ENCODE measurements around the gene ERGIC1. TPM values are rescaled to one million over a fixed set of nuclear protein-coding genes. Genes with fewer than 3 reads are reported as not detected.
A peak's percentile ranks its signal among the peaks of the same experiment; 100 is the strongest.

The ERGIC1 gene
- total and polyA plus RNA-seq, 8 donors, result 54.5 to 293 (median 104) TPM

DNA sequence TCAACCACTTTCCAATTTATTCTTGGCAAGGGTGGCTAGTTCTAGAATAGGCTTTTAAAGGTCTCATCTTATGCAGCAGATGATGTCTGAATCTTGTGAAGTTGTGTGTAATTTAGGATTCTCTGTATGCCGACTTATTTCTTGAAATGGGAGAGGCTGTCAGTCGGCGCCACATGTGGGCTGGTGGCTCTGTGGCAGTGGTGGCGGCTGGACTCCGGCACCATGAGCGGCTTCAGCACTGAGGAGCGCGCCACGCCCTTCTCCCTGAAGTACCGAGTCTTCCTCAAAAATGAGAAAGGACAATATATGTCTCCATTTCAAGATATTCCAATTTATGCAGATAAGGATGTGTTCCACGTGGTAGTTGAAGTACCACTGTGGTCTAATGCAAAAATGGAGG is 141.2 kb downstream of the ERGIC1 start:
- no peaks in the 10 kb centered on the region for H3K27me3 ChIP-seq
- WGBS, 5 donors, result 86 to 92% (median 89%) methylated on average over 11 of the region's 11 CpGs
- no peak overlapping the region for H3K27ac ChIP-seq
- peaks cover 0 to 10% (median 1%) of the 10 kb centered on the region in 4 donors for H3K36me3 ChIP-seq
- intact Hi-C loops (cut with DNase I; ENCODE audit: low total_unique reads), result no loop called here
- H3K4me1 ChIP-seq, result no peaks in the 10 kb centered on the region
- H3K4me3 ChIP-seq, result no peak overlapping the region
- no peak for TF ChIP-seq CTCF (IDR thresholded peaks at IDR 0.05)
- no peak for TF ChIP-seq POLR2A (IDR thresholded peaks at IDR 0.05)
- no peak for TF ChIP-seq POLR2AphosphoS5 (IDR thresholded peaks at IDR 0.05)
- TF ChIP-seq EP300 (IDR thresholded peaks at IDR 0.05), result no peak
- no peaks in the 10 kb centered on the region for H3K9me3 ChIP-seq
- no peak for DNase-seq

DNA sequence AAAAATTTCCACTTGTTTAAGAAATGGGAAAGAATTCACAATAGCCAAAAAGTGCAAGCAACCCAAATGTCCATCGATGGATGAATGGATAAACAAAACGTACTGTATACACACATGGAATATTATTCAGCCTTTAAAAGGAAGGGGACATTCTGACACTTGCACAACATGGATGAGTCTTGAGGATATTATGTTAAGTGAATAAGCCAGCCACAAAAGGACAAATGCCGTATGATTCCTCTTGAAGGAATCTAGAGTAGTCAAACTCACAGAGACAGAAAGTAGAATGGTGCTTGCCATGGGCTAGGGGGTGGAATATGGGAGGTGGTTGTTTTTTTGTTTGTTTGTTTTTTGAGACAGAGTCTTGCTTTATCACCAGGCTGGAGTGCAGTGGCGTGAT is 145.7 kb downstream of the ERGIC1 start:
- DNase-seq, result no peak
- H3K27ac ChIP-seq, result no peak overlapping the region
- TF ChIP-seq CTCF (IDR thresholded peaks at IDR 0.05) (no peak), POLR2A (IDR thresholded peaks at IDR 0.05) (no peak), EP300 (IDR thresholded peaks at IDR 0.05) (no peak), POLR2AphosphoS5 (IDR thresholded peaks at IDR 0.05) (no peak)
- H3K36me3 ChIP-seq, result no peaks in the 10 kb centered on the region
- intact Hi-C loops (cut with DNase I; ENCODE audit: low total_unique reads), result loop anchor here (10.0 kb wide), 2 partner anchors 75 to 165 kb away; partner anchors contain the start of genes BNIP1 and CREBRF
- no peak overlapping the region for H3K4me3 ChIP-seq
- H3K9me3 ChIP-seq, result no peaks in the 10 kb centered on the region
- no peaks in the 10 kb centered on the region for H3K27me3 ChIP-seq
- WGBS, 5 donors, result 81 to 88% (median 82%) methylated on average over 4 of the region's 4 CpGs
- H3K4me1 ChIP-seq, result peaks cover 5 to 12% (median 11%) of the 10 kb centered on the region in 4 donors

DNA sequence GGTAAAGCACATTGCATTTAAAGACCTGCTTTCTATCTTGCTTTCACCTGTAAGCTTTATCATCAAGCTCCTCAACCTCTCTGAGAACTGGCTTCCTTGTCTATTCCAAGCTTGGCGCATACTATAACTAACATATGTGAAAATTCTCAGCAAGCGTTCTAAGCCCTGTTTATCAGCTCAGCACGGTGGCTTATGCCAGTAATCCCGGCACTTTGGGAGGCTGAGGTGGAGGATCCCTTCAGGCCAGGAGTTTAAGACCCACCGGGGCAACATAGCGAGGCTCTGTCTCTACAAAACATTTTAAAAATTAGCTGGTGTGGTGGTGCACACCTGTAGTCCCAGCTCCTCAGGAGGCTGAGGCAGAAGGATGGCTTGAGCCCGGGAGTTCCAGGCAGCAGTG is 147.9 kb downstream of the ERGIC1 start:
- intact Hi-C loops (cut with DNase I; ENCODE audit: low total_unique reads), result loop anchor here (10.0 kb wide), 2 partner anchors 73 to 163 kb away; partner anchors contain the start of genes BNIP1 and CREBRF
- DNase-seq, result no peak
- Histone ChIP-seq H3K27me3 (no peaks in the 10 kb centered on the region), H3K4me3 (no peak overlapping the region), H3K27ac (no peak overlapping the region), H3K36me3 (peaks cover 4 to 8% (median 7%) of the 10 kb centered on the region in 4 donors), H3K4me1 (peaks cover 17 to 34% (median 30%) of the 10 kb centered on the region in 4 donors), H3K9me3 (no peaks in the 10 kb centered on the region)
- 80 to 90% (median 88%) methylated on average over 7 of the region's 7 CpGs for WGBS, 5 donors
- TF ChIP-seq CTCF (IDR thresholded peaks at IDR 0.05), result no peak

DNA sequence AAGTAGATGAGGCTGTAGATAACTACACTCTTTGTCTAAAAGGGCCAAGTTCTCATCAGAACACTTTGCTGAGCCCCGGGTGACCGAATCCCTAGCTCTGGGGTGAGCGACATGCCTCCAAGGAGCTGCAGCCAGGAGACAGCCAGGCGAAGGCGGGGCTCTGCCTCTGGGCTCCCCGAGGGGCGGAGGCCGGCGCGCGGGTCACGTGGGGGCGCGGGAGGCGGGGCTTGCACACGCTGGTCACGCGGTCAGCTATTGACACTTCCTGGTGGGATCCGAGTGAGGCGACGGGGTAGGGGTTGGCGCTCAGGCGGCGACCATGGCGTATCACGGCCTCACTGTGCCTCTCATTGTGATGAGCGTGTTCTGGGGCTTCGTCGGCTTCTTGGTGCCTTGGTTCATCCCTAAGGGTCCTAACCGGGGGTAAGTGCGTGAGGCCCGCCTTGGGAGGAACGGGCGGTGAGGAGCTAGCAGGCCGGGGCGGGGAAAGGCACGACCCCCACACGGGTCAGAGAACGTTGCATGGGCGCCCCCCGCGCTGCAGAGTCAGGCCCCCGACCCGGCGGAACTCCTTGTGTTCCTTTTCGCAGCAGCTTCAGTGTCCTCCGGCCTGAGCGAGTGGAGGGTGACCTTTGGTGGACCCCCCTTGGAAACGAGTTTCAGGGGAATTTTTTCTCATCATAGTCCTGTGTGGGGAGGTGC is 149.6 kb downstream of the ERGIC1 start, which contains the start of gene ATP6V0E1:
ATP6V0E1 (plus strand) TSS at position 230 of the 702 bp plus-strand sequence; CDS start at position 320, 90 bp downstream.
- peaks cover 17 to 46% (median 36%) of the 10 kb centered on the region in 4 donors for H3K4me1 ChIP-seq
- no peaks in the 10 kb centered on the region for H3K27me3 ChIP-seq
- TF ChIP-seq POLR2AphosphoS5 (IDR thresholded peaks at IDR 0.05) (peak; percentile 89 to 96 (median 92)), CTCF (IDR thresholded peaks at IDR 0.05) (no peak), EP300 (IDR thresholded peaks at IDR 0.05) (no peak), POLR2A (IDR thresholded peaks at IDR 0.05) (peak in 2 of 4 donors; percentile 45 to 72)
- whole genome bisulfite sequencing, 5 donors, result 0 to 1% (median 0%) methylated on average over 20 to 49 of the region's 49 CpGs
- intact Hi-C loops (cut with DNase I; ENCODE audit: low total_unique reads), result loop anchor here (10.0 kb wide), 2 partner anchors 71 to 161 kb away; partner anchors contain the start of genes BNIP1 and CREBRF
- H3K9me3 ChIP-seq, result no peaks in the 10 kb centered on the region
- H3K27ac ChIP-seq, result peak within 1 kb of the TSS; percentile 89 to 99 (median 98)
- peak within 1 kb of the TSS; percentile 69 to 97 (median 91) for H3K4me3 ChIP-seq
- H3K36me3 ChIP-seq, result peaks cover 14 to 22% (median 20%) of the 10 kb centered on the region in 4 donors
- peak; percentile 98 for DNase-seq

Data from stomach (tissue), 9 donors.